Naive thymus-derived CD8-positive, alpha-beta T cell (primary cell): Measurements from ENCODE around the gene MAGI3. TPM values are rescaled to one million over a fixed set of nuclear protein-coding genes. Genes with fewer than 3 reads are reported as not detected.

Experiments used
- ATAC-seq, 2 donors: fragments of 150-1000 bp; cut with Tn5 transposase in 1 of 2; sonication (Bioruptor Pico), chemical (Tn5 transposase) in 1 of 2; 1 replicate in 1 of 2; 2 replicates in 1 of 2; pipeline ENCODE4 v1.10.0; 2021; ENCODE audit warnings: mild to moderate bottlenecking in 2 of 2, moderate library complexity in 2 of 2
- POLR2A ChIA-PET: fragments of 350-600 bp; sonication (Branson Sonifier 250); formaldehyde crosslinking; loops from one replicate; lab custom pipeline; 2021; ENCODE audit warnings: antibody characterized with exemption; lab: Charles Lee
- DNase-seq, 10 donors: peaks; one replicate each; pipeline versions ENCODE4 v3.0.0 to v3.0.0-alpha.2; 2020 to 2022
- H3K27ac Mint-ChIP-seq, 10 donors: one replicate each; pipeline ENCODE4 v1.8.0; 2020 to 2022; ENCODE audit warnings: mild to moderate bottlenecking in 10 of 10, mixed read lengths in 10 of 10, moderate library complexity in 4 of 10, inconsistent platforms in 1 of 10
- H3K27me3 Mint-ChIP-seq, 5 donors: one replicate each; pipeline ENCODE4 v1.8.0; 2021 to 2022; ENCODE audit warnings: mixed read lengths in 5 of 5
- H3K36me3 Mint-ChIP-seq, 3 donors: one replicate each; pipeline ENCODE4 v1.8.0; 2020 to 2022; ENCODE audit warnings: mixed read lengths in 3 of 3, mild to moderate bottlenecking in 2 of 3, inconsistent platforms in 1 of 3
- H3K4me1 Mint-ChIP-seq, 4 donors: one replicate each; pipeline ENCODE4 v1.8.0; 2021 to 2022; ENCODE audit warnings: mixed read lengths in 4 of 4
- H3K4me3 Mint-ChIP-seq, 10 donors: one replicate each; pipeline ENCODE4 v1.8.0; 2020 to 2022; ENCODE audit warnings: mild to moderate bottlenecking in 10 of 10, mixed read lengths in 10 of 10, moderate library complexity in 6 of 10, inconsistent platforms in 1 of 10
- H3K9me3 Mint-ChIP-seq, 9 donors: one replicate each; pipeline ENCODE4 v1.8.0; 2020 to 2022; ENCODE audit warnings: mixed read lengths in 9 of 9, mild to moderate bottlenecking in 3 of 9, inconsistent platforms in 1 of 9, moderate library complexity in 1 of 9
- polyA plus RNA-seq, 3 donors: library from polyadenylated mRNA; unstranded; fragments of 300-500 nt; fragmentation: Illumina TruSeq; gene quantifications; one replicate each; pipeline ENCODE4 v1.2.3, GENCODE V29; 2021
- total RNA-seq, 8 experiments: library from RNA in 2 of 8; stranded (reverse) in 2 of 8; gene quantifications; one replicate each; pipeline ENCODE4 v1.2.3 and lab custom pipeline; 2021 to 2026

Gene MAGI3
- total and polyA plus RNA-seq, 5 experiments from 2014 or later = 0.44 to 3.5 (median 1.4) TPM

DNA sequence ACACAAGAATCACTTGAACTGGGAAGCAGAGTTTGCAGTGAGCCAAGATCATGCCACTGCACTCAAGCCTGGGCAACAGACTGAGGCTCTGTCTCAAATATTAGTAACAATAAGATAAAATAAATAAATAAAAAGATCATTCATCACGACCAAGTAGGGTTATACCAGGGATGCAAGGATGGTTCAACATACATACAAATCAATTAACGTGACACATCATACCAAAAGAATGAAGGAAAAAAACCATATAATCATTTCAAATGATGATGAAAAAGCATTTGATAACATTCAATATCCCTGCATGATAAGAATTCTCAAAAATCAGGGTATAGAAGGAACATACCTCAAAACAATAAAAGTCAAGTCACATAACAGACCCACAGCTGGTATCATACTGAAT is 330.7 kb downstream of the MAGI3 start:
- Mint-ChIP-seq H3K36me3 (peaks cover 27 to 51% (median 42%) of the 10 kb centered on the region in 3 donors), H3K4me1 (no peaks in the 10 kb centered on the region), H3K27me3 (no peaks in the 10 kb centered on the region), H3K27ac (no peak overlapping the region), H3K4me3 (no peak overlapping the region), H3K9me3 (peaks cover 8 to 46% (median 19%) of the 10 kb centered on the region in 9 donors)
- no peak for DNase-seq
- POLR2A ChIA-PET = no interaction called here
- ATAC-seq = no peak

DNA sequence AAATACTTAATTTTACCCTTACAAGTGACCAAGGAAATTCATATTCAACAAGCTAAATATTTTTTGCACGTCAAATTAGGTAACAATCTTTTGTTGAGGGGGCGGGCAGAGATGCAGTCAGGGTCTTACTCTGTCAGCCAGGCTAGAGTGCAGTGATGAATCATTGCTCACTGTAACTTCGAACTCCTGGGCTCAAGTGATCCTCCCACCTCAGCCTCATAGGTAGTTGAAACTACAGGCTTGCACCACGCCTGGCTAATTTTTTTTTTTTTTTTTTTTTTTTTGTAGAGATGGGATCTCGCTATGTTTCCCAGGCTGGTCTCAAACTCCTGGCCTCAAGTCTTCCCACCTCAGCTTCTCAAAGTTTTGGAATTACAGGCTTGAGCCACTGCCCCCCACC is 342.5 kb downstream of the MAGI3 start:
- Mint-ChIP-seq H3K4me1 (no peaks in the 10 kb centered on the region), H3K4me3 (no peak overlapping the region), H3K9me3 (no peaks in the 10 kb centered on the region), H3K27me3 (no peaks in the 10 kb centered on the region), H3K36me3 (peaks cover 0 to 11% (median 6%) of the 10 kb centered on the region in 3 donors), H3K27ac (no peak overlapping the region)
- ATAC-seq (no peak), DNase-seq (no peak)
- POLR2A ChIA-PET = no interaction called here

GRCh38 chr1:113734357-113735055 is 344.2 kb downstream of the MAGI3 start:
- POLR2A ChIA-PET = no interaction called here
- ATAC-seq = no peak
- H3K4me3 Mint-ChIP-seq = no peak overlapping the region
- no peaks in the 10 kb centered on the region for H3K27me3 Mint-ChIP-seq
- peaks cover 0 to 11% (median 2%) of the 10 kb centered on the region in 3 donors for H3K36me3 Mint-ChIP-seq
- no peaks in the 10 kb centered on the region for H3K9me3 Mint-ChIP-seq
- no peaks in the 10 kb centered on the region for H3K4me1 Mint-ChIP-seq
- no peak for DNase-seq
- peak overlapping the region in 1 of 10 donors; percentile 68 for H3K27ac Mint-ChIP-seq
